Medulla oblongata (tissue), 1 donor: ENCODE data around the gene ANXA6.
A peak's percentile ranks its signal among the peaks of the same experiment; 100 is the strongest.
"Not testable (repeated sequence)": the region's sequence is repeated elsewhere in the genome, so short reads cannot be mapped to it uniquely, and the experiment has no call there.

ENCODE experiments used
- DNase-seq: peaks from one replicate; pipeline ENCODE4 v3.0.0-alpha.2; 2015; ENCODE audit errors: extremely low spot score

ANXA6 gene

GRCh38 chr5:151157426-151158286 is at the start of gene ANXA6:
TSS of gene ANXA6 (minus strand) at chr5:151157779. CDS start at chr5:151147901, 9,878 bp downstream.
- peak; percentile 89 for DNase-seq

GRCh38 chr5:151205411-151205810 is 47.8 kb upstream of the ANXA6 start:
- DNase-seq: no peak

GRCh38 chr5:151204051-151204450 is 46.5 kb upstream of the ANXA6 start:
- DNase-seq: no peak

GRCh38 chr5:151202381-151203139 is 45.0 kb upstream of the ANXA6 start:
- no peak for DNase-seq

DNA sequence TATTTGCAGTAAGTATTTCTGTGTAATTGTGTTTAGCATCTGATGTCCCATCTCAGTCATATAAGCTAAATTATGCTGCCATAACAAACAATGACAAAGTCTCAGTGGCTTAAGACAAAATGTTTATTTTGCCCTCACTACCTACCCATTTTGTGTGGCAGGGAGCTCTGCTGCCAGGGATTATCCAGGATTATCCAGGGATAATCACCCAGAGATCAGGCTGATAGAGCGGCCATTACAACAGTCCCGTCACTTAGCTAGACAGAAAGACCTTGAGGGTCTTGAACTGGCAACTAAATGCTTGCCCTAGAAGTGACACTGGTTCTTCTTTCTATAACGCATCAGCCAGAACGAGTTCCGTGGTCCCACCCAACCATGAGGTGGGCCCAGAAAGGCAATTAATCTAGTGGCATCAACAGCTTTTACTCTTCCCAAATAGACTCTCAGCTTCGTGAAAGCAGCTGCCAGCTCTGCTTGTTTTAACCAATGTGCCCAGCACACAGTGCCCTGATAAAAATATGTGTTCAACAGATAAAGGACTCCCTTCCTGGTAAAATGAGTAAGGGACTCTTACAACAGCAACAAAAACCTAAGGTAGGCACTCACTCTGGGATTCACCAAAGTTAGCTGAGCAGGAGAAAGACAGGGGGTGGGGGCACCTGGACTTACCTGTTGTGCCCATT is 43.5 kb upstream of the ANXA6 start:
- DNase-seq: no peak

DNA sequence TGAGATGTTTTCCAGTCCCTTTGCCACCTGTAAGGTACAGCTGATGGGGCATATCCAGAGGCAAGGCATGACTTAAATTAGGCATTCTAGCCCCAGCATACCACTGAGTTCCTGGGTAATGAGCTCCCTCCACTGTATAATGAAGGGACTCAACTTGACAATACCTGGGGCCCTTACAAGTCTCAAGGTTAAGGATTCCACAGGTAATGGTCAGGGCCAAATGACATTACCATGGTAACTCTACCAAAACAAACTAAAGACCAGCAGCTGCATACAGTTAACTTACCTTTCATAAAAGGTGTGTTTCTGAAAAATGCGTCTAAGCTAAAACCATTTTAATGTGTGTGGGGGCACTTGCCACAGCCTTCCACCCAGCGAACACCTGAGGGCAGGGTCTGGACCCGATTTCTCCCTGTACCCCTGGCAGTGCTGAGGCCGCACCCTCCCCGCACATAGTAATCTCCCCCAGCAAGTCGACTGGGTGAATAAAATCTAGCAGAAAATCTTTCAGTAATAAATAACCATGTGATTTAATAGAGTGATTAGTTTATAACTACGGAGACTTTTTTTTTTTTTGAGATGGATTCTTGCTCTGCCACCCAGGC is 42.1 kb upstream of the ANXA6 start:
- DNase-seq: no peak

GRCh38 chr5:151198861-151199260 is 41.3 kb upstream of the ANXA6 start:
- DNase-seq: no peak

- not testable (repeated sequence) for DNase-seq
These were observed 39.7 kb upstream of the ANXA6 start for GRCh38 chr5:151197291-151197600.

- no peak for DNase-seq
These were observed 39.1 kb upstream of the ANXA6 start for GRCh38 chr5:151196556-151197290.

GRCh38 chr5:151195622-151196021 is 38.0 kb upstream of the ANXA6 start:
- no peak for DNase-seq

DNA sequence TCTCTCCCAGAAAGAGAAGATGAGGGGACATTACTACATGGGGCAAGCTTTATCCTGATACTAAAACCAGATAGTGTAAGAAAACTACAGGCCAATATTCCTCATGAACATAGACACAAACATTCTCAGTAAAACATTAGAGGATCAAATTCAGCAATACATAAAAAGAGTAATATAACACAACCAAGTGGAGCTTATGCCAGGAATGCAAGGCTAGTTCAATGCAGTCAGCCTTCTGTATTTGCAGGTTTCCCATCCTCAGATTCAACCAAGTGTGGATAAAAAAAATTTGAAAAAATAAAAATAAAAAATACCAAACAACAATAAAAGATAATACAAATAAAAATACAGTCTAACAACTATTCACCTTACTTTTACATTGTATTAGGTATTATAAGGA is 35.0 kb upstream of the ANXA6 start:
- DNase-seq: no peak

DNA sequence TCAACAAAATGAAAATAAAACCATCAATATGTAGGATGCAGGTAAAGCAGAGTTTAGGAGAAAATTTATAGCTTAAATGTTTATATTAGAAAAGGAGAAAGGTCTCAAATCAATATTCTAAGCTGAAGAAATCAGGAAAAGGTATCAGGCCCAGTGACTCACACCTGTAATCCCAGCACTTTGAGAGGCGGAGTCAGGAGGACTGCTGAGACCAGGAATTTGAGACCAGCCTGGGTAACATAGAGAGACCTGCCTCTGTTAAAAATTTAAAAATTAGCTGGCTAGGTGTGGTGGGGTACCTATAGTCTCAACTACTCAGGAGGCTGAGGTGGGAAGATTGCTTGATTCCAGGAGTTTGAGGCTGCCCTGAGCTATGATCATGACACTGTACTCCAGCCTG is 34.1 kb upstream of the ANXA6 start:
- DNase-seq: no peak

DNA sequence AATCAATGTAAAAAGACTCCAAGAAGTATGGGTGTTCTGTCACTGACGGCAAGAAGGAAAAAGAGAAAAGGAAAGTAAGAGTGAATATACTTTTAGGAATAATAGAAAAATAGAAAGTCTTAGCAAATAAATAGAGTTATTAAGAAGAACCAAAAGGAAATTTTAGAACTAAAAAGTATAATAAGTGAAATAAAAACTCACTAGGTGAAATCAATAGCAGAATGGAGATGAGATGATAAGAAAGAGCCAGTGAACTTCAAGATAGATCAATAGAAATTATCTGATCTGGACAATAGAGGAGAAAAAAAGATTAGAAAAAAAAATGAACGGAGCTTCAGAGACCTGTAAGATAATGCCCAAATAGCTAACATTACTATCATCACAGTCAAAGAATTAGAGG is 31.6 kb upstream of the ANXA6 start:
- DNase-seq: no peak

- no peak for DNase-seq
These were observed 29.0 kb upstream of the ANXA6 start for GRCh38 chr5:151186538-151186937.

- no peak for DNase-seq
These were observed 28.5 kb upstream of the ANXA6 start for GRCh38 chr5:151186052-151186451.

DNA sequence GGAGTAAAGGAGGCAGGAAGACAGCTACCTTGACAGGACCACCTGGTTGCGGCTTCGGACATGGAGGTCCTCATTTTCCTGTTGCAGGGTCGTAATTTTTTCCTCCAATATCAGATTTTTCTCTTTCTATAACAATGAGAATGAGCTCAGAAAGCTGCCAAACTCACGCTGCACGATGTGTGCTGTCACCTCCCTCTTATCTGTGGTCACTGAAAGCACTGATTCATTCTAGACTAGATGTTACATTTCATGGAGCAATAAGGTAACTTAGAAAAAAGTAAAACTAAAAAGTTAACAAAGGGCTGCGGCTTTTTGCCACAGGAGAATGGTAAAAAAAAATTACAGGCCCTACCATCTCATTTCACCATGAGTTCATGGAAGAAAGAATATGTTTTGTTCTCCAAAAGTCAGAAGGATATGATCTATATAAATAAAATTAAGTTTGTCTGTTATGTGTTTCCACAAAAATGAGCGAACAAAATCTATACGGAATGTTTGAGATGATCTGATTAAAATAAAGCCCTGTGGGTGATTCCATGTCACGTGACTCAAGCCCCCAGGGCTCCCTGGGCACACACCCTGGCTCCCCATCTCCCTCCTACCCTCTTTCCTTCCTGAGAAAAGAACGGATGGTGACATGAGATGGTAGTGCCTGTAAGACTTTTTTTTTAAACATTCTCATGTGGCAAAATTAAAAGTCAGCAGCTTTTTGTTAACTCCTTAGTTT is 26.9 kb upstream of the ANXA6 start:
- DNase-seq: no peak

DNA sequence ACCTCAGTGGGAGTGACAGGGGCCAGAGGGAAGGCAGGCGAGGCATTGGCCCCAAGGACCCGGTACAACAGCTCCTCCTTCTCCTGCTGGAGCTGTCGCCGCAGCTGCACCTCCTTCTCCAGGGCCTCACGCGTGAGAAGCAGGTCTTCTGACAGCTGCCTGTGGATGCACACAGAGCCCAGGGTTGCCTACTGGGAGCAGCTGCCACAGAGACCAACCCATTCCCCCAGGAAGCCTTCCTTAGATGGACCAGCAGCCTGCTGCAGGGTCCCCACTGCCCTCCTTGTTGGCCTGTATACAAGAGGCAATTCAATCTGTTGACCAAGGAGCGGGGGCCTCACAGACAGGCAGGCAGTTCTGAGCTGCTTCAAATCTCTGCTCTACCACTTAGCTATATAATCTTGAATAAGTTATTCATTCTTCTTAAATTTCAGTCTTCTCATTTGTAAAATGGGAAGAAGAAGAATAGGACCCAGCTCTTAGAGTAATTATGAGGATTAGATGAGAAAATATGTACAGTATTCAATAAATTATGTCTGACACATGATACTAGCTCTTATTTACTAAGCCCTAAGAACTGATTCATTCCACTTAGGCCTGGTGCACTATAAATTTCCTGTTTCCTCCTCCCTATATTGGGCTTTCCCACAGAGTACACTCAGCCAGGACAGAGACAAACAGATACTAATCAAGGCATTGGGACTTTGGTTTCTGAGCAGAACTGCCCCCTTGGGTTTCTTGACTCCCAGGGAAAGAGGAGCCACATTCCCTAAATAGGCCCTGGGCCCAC is 26.1 kb upstream of the ANXA6 start:
- no peak for DNase-seq

DNA sequence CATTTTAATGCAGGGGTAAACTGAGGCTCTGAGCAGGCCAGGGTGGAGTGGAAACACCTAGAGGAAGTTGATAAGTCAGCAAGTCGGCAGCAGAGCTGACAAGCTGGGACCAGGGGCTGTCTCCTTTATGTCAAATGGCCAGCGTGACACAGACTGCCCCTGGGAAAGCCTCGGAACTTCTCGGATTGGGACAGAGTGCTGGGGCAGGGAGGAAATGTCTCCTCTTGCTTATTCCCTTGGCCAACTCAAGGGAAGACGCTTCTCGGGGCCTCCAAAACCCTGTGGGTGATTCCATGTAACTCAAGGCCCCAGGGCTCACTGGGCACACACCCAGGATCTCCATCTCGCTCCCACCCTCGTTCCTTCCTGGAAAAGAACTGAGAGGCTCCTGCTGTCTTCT is 25.4 kb upstream of the ANXA6 start:
- no peak for DNase-seq

DNA sequence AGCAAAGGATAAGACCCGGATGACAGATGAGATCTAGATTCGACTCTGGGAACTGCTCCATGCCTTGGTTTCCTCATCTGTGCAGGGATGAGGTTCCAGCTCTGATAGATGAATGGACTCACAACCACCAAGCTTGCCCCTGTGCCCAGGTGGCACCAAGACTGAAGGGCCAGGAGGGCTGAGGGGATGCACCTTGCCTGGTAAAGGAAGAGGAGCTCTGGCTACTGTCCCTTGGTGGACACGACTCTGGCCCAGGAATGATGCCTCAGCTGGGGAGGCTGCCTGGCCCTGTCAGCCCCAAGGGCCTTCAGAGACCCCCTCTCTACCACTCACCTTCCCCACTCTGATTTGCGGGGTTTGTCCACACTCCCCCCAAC is 24.9 kb upstream of the ANXA6 start:
- DNase-seq: no peak
